Keratinocyte (primary cell): ENCODE measurements around the gene STAM2.

Experiments
- EZH2 ChIP-seq: IDR thresholded peaks from one replicate; pipeline ENCODE4 v1.6.1; 2012; ENCODE audit warnings: inconsistent platforms, mild to moderate bottlenecking, low read length, moderate library complexity
- TF ChIP-seq, protein P1 (sequence below), 3 experiments: IDR thresholded peaks in 1 of 3; conservative IDR thresholded peaks in 1 of 3; optimal IDR thresholded peaks in 1 of 3; 2 replicates in 2 of 3; 3 replicates in 1 of 3; pipeline versions ENCODE3 to v1.5.1; 2011; ENCODE audit warnings: low read length in 3 of 3, mild to moderate bottlenecking in 3 of 3, moderate library complexity in 2 of 3, control low read depth in 1 of 3, inconsistent platforms in 1 of 3; ENCODE audit not compliant: insufficient read depth in 2 of 3; ENCODE audit errors: extremely low read depth in 1 of 3

DNA sequence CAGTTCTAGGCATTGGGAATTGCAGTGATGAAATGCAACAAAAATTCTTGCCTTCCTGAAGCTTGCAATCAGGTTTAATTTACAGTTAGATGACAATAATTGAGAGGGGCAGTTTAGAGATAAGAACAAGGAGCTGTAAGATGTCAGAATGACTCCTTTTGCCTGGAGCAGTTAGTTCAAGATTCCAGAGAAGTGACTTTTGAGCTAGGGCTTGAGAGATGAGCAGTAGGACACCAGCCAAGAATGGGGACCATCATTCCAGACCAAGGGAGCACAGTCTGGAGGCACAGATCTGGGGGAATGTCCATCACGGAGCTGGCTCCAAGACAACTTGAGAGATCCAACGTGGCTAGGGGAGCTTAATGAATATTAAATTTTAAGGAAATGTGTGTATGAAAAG is 103.6 kb downstream of the STAM2 start:
- TF ChIP-seq, protein P1, sequence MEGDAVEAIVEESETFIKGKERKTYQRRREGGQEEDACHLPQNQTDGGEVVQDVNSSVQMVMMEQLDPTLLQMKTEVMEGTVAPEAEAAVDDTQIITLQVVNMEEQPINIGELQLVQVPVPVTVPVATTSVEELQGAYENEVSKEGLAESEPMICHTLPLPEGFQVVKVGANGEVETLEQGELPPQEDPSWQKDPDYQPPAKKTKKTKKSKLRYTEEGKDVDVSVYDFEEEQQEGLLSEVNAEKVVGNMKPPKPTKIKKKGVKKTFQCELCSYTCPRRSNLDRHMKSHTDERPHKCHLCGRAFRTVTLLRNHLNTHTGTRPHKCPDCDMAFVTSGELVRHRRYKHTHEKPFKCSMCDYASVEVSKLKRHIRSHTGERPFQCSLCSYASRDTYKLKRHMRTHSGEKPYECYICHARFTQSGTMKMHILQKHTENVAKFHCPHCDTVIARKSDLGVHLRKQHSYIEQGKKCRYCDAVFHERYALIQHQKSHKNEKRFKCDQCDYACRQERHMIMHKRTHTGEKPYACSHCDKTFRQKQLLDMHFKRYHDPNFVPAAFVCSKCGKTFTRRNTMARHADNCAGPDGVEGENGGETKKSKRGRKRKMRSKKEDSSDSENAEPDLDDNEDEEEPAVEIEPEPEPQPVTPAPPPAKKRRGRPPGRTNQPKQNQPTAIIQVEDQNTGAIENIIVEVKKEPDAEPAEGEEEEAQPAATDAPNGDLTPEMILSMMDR (optimal IDR thresholded peaks at IDR 0.05 in 1 of 3, IDR thresholded peaks at IDR 0.05 in 1 of 3, conservative IDR thresholded peaks at IDR 0.05 in 1 of 3; ENCODE audit: extremely low read depth in 1 of 3, insufficient read depth in 2 of 3, low read length in 3 of 3) = no peak
- no peak for TF ChIP-seq EZH2
